GM12878 (cell line): ENCODE results near the gene PLCXD1. TPM values are rescaled to one million over a fixed set of nuclear protein-coding genes. Genes with fewer than 3 reads are reported as not detected.

Experiments used
- ATAC-seq: fragments of 200-7000 bp; cut with Tn5 transposase; 3 replicates; pipeline ENCODE4 v1.9.1; 2020; ENCODE audit warnings: mild to moderate bottlenecking, moderate library complexity
- BruUV-seq: library from RNA; stranded (reverse); fragments of 400-500 nt; replicated peaks from 2 replicates; lab custom pipeline; 2021; lab: Mats Ljungman, UMichigan
- CTCF ChIA-PET: fragments of 300-600 bp; sonication (Branson Sonifier 250); formaldehyde crosslinking; extraction: SDS; loops from one replicate; lab custom pipeline; 2021; ENCODE audit warnings: inconsistent platforms; lab: Yijun Ruan, JAX
- POLR2A ChIA-PET: fragments of 350-600 bp; formaldehyde crosslinking; extraction: SDS; loops from one replicate; lab custom pipeline; 2021; ENCODE audit warnings: inconsistent platforms; lab: Charles Lee
- RAD21 ChIA-PET: fragments of 300-600 bp; sonication (Branson Sonifier 250); formaldehyde crosslinking; loops from one replicate; lab custom pipeline; 2023; ENCODE audit warnings: antibody characterized with exemption; ENCODE audit not compliant: unreplicated experiment; lab: Charles Lee
- SMC1A ChIA-PET: fragments of 300-600 bp; sonication (Branson Sonifier 250); formaldehyde crosslinking; loops from one replicate; lab custom pipeline; 2023; ENCODE audit not compliant: unreplicated experiment, uncharacterized antibody; lab: Charles Lee
- DNase-seq: peaks from one replicate; pipeline ENCODE4 v3.0.0-alpha.2; 2011; ENCODE audit warnings: low read depth, low spot score
- FAIRE-seq: peaks from 3 replicates; lab custom pipeline; 2011; peaks lifted over from hg19 to GRCh38; lab: Jason Lieb, UNC
- H2AFZ ChIP-seq: 2 replicates; pipeline ENCODE4 v1.6.0; 2011; ENCODE audit warnings: low read depth, low read length, control low read depth; ENCODE audit not compliant: control insufficient read depth
- H3K27ac ChIP-seq: 2 replicates; pipeline ENCODE4 v1.5.1; 2011; ENCODE audit warnings: control low read depth; ENCODE audit not compliant: control insufficient read depth, insufficient read depth
- H3K27me3 ChIP-seq, 2 experiments: replicated peaks in 1 of 2; 2 replicates each; pipeline versions ENCODE4 v1.6.0 to v1.6.1; 2011; ENCODE audit warnings: low read length in 1 of 2; ENCODE audit not compliant: control insufficient read depth in 2 of 2, insufficient read depth in 2 of 2
- H3K36me3 ChIP-seq, 2 experiments: 2 replicates each; pipeline ENCODE4 v1.5.1; 2011; ENCODE audit warnings: low read length in 1 of 2; ENCODE audit not compliant: control insufficient read depth in 2 of 2, insufficient read depth in 2 of 2
- H3K4me1 ChIP-seq: 2 replicates; pipeline ENCODE4 v1.6.1; 2011; ENCODE audit warnings: mild to moderate bottlenecking, low read length, moderate library complexity, mixed read lengths; ENCODE audit not compliant: control insufficient read depth, insufficient read depth
- H3K4me2 ChIP-seq: 2 replicates; pipeline ENCODE4 v1.6.0; 2011; ENCODE audit warnings: control low read depth; ENCODE audit not compliant: control insufficient read depth, insufficient read depth
- H3K4me3 ChIP-seq: fragments of 200-600 bp; sonication (generic); 2 replicates; pipeline ENCODE4 v1.5.1; 2016
- H3K79me2 ChIP-seq: 2 replicates; pipeline ENCODE4 v1.6.0; 2011; ENCODE audit warnings: low read length; ENCODE audit not compliant: control insufficient read depth, insufficient read depth
- H3K9ac ChIP-seq: 2 replicates; pipeline ENCODE4 v1.8.0; 2011; ENCODE audit warnings: low read length, control low read depth, mixed read lengths; ENCODE audit not compliant: control insufficient read depth, insufficient read depth
- H3K9me3 ChIP-seq: replicated peaks from 3 replicates; pipeline ENCODE4 v1.5.1; 2011; ENCODE audit warnings: mild to moderate bottlenecking, low read length; ENCODE audit not compliant: control insufficient read depth, insufficient read depth
- H4K20me1 ChIP-seq: 2 replicates; pipeline ENCODE4 v1.6.0; 2011; ENCODE audit not compliant: control insufficient read depth, insufficient read depth
- CHD4 ChIP-seq: fragments of 200-600 bp; sonication (generic); IDR thresholded peaks from 2 replicates; pipeline ENCODE4 v1.6.1; 2016; ENCODE audit warnings: mild to moderate bottlenecking
- EP300 ChIP-seq, 2 experiments: fragments of 150-350 bp in 1 of 2; IDR thresholded peaks; 2 replicates each; pipeline ENCODE4 v1.6.1; 2011 to 2012; ENCODE audit warnings: low read depth in 2 of 2, low read length in 2 of 2, borderline replicate concordance in 1 of 2, improper control_type of control experiment in 1 of 2, inconsistent platforms in 1 of 2; ENCODE audit not compliant: control insufficient read depth in 1 of 2
- GABPA ChIP-seq: IDR thresholded peaks from 2 replicates; pipeline ENCODE4 v1.6.1; 2014; ENCODE audit warnings: antibody characterized with exemption, low read depth, mild to moderate bottlenecking, inconsistent platforms
- RCOR1 ChIP-seq: conservative IDR thresholded peaks from 2 replicates; pipeline ENCODE4 v1.6.1; 2012; ENCODE audit warnings: low read depth, low read length, improper control_type of control experiment
- RUNX3 ChIP-seq: IDR thresholded peaks from 2 replicates; pipeline ENCODE4 v1.6.1; 2012; ENCODE audit warnings: low read length, inconsistent platforms
- SRF ChIP-seq, 2 experiments: IDR thresholded peaks; 2 replicates each; pipeline ENCODE4 v1.6.1; 2011; ENCODE audit warnings: low read depth in 2 of 2, low read length in 2 of 2, mild to moderate bottlenecking in 1 of 2, moderate library complexity in 1 of 2
- STAT3 ChIP-seq: IDR thresholded peaks from 2 replicates; pipeline ENCODE4 v1.6.1; 2011; ENCODE audit warnings: low read depth, low read length, improper control_type of control experiment
- WRNIP1 ChIP-seq: IDR thresholded peaks from 2 replicates; pipeline ENCODE4 v1.6.1; 2011; ENCODE audit warnings: low read depth, low read length, improper control_type of control experiment, borderline replicate concordance
- YBX1 ChIP-seq: fragments of 450-650 bp; IDR thresholded peaks from 2 replicates; pipeline ENCODE4 v1.6.1; 2016; ENCODE audit warnings: antibody characterized with exemption
- ZNF384 ChIP-seq: IDR thresholded peaks from 2 replicates; pipeline ENCODE4 v1.6.1; 2012; ENCODE audit warnings: low read depth, mild to moderate bottlenecking, low read length, improper control_type of control experiment, borderline replicate concordance
- WGBS: methylation state at CpG from one replicate; pipeline ENCODE4 v1.1.6; 2016; ENCODE audit warnings: low lambda C conversion rate; ENCODE audit not compliant: insufficient replicate concordance, insufficient coverage; ENCODE audit errors: missing lambda C conversion rate; 5-methylcytosine and 5-hydroxymethylcytosine counted together
- in situ Hi-C: fragments of 300-500 bp; cut with MboI; formaldehyde crosslinking; loops from 9 replicates; pipeline ENCODE4 v1.14.3; 2018; ENCODE audit warnings: mixed read lengths
- intact Hi-C: fragments of 100-400 bp; cut with micrococcal nuclease; formaldehyde crosslinking; loops from one replicate; pipeline ENCODE4 v1.14.2; 2022; ENCODE audit not compliant: unreplicated experiment
- polyA plus RNA-seq, 11 experiments: library from polyadenylated mRNA; depleted of rRNA in 4 of 11; unstranded in 6 of 11; stranded (reverse) in 5 of 11; fragments of >200 nt; fragmentation: Nextera tagmentation in 4 of 11; fragmentation: Illumina TruSeq in 1 of 11; extraction: Ambion mirVana in 4 of 11; extraction: Trizol in 1 of 11; gene quantifications; 1 replicate in 1 of 11; 2 replicates in 10 of 11; pipeline versions ENCODE4 v1.2.1 to v1.2.3, GENCODE V29; 2011 to 2016; ENCODE audit warnings: inconsistent platforms in 2 of 11, missing spikeins in 2 of 11, low read depth in 1 of 11
- total RNA-seq, 4 experiments: library from RNA; depleted of rRNA in 3 of 4; stranded (reverse); fragments of >200 nt in 3 of 4; fragmentation: Illumina TruSeq in 1 of 4; extraction: Trizol in 1 of 4; gene quantifications; 2 replicates each; pipeline versions ENCODE4 v1.2.1 to v1.2.3, GENCODE V29; 2013 to 2021
- TF ChIP-seq, protein P1 (sequence below): fragments of 450-650 bp; IDR thresholded peaks from 2 replicates; pipeline ENCODE4 v1.6.1; 2017; ENCODE audit warnings: borderline replicate concordance

Gene PLCXD1
- total and polyA plus RNA-seq, 10 of the 15 experiments (the other 5 are each of a cell fraction or from before 2014, with no cell fraction given) = 2.4 to 49.7 (median 18.0) TPM

DNA sequence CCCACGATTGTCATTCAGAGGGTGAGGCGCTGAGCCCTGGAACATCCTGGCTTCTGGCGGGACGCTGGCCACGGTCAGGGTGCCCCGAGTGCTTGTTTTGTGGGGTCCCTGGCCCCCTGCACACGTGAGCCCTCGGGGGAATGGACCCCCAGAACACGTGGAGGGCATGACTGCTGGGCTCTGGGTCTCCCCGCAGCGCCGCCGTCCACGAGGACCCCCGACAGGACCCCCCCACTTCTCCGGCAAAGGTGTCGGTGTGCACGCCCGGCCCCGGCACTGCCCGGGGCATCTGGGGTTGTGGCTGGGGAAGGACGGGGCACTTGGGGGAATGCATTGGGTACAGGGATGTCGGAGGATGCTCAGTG is 51.3 kb downstream of the PLCXD1 start:
- Histone ChIP-seq H3K36me3 (no peaks in the 10 kb centered on the region), H3K4me2 (no peak overlapping the region), H3K9ac (no peak overlapping the region), H3K27ac (no peak overlapping the region), H3K4me1 (no peaks in the 10 kb centered on the region)
- in situ Hi-C loops = no loop called here
- no peak for FAIRE-seq
- SMC1A ChIA-PET = no interaction called here
- no peak for DNase-seq
- TF ChIP-seq WRNIP1 (no peak), ZNF384 (no peak), SRF (IDR thresholded peaks at IDR 0.05; ENCODE audit: low read depth in 2 of 2, low read length in 2 of 2) (no peak), STAT3 (no peak), GABPA (no peak), RCOR1 (no peak), RUNX3 (no peak)
- TF ChIP-seq, all 136 proteins: peak for 0
- H3K9me3 ChIP-seq = no peaks in the 10 kb centered on the region; the same call in 1 of the 3 replicates
- 86% methylated on average over 21 of the region's 23 CpGs for WGBS
- no peak overlapping the region for H2AFZ ChIP-seq
- H3K4me3 ChIP-seq = no peak overlapping the region
- H4K20me1 ChIP-seq = no peaks in the 10 kb centered on the region
- H3K27me3 ChIP-seq = no peaks in the 10 kb centered on the region
- no peaks in the 10 kb centered on the region for H3K79me2 ChIP-seq
- no peak for ATAC-seq
- ChIA-PET POLR2A (no interaction called here), CTCF (no interaction called here), RAD21 (no interaction called here)
- no TSS peak for BruUV-seq
- intact Hi-C loops = no loop called here

DNA sequence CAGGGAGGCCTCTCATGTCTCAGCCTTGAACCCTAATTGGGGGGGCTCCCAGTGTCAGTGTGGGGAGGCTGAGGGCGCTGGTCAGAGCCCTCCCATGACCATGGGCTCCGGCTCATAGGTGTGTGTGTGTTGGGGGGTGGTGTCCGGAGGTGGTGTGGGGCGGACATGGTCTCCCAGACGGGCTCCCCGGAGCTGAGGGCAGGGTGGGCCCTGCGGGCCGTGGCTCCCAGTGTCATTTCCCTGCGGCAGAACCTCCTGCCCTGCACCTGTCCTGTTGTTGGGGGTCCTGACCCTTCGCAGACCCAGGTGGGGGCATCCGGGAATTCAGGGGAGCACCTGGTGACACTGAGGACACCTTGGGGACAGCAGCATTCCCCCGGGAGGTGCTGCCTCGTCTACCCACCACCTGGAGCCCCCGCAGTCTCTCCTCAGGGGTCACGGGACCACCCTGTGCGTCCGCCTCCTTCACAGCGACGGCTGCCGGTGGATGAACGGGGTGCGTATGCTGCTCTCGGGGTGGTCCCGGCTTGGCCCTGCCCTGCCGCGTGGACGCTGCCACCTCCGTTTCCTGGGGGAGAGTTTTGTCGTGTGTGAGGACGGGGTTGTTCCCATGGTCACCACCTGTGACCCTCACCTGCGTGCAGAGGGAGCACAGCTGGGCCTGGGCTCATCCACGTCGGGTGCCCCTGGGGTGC is 51.9 kb downstream of the PLCXD1 start:
- POLR2A ChIA-PET = no interaction called here

More for the DNA sequence above, 51.9 kb downstream of the PLCXD1 start:
- 83% methylated on average over 33 of the region's 33 CpGs for WGBS
- TF ChIP-seq YBX1 (no peak), CHD4 (no peak), EP300 (IDR thresholded peaks at IDR 0.05; ENCODE audit: borderline replicate concordance in 1 of 2, control insufficient read depth in 1 of 2, low read depth in 2 of 2, low read length in 2 of 2) (no peak)
- TF ChIP-seq, protein P1, sequence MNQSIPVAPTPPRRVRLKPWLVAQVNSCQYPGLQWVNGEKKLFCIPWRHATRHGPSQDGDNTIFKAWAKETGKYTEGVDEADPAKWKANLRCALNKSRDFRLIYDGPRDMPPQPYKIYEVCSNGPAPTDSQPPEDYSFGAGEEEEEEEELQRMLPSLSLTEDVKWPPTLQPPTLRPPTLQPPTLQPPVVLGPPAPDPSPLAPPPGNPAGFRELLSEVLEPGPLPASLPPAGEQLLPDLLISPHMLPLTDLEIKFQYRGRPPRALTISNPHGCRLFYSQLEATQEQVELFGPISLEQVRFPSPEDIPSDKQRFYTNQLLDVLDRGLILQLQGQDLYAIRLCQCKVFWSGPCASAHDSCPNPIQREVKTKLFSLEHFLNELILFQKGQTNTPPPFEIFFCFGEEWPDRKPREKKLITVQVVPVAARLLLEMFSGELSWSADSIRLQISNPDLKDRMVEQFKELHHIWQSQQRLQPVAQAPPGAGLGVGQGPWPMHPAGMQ = no peak
- TF ChIP-seq, all 136 proteins: peak for 0
- FAIRE-seq (no peak), ATAC-seq (no peak), DNase-seq (no peak)
- SMC1A ChIA-PET = no interaction called here
- intact Hi-C loops = no loop called here
- no peak overlapping the region for H3K4me2 ChIP-seq
- H3K36me3 ChIP-seq = no peaks in the 10 kb centered on the region
- CTCF ChIA-PET = no interaction called here
- no peaks in the 10 kb centered on the region for H3K79me2 ChIP-seq
- no peak overlapping the region for H3K4me3 ChIP-seq
- H3K27me3 ChIP-seq = no peaks in the 10 kb centered on the region
- H3K9me3 ChIP-seq = no peaks in the 10 kb centered on the region; the same call in 1 of the 3 replicates
- no TSS peak for BruUV-seq
- H3K9ac ChIP-seq = no peak overlapping the region
- no peak overlapping the region for H3K27ac ChIP-seq
- no peaks in the 10 kb centered on the region for H4K20me1 ChIP-seq
- H2AFZ ChIP-seq = no peak overlapping the region
- no peaks in the 10 kb centered on the region for H3K4me1 ChIP-seq
- in situ Hi-C loops = no loop called here
- RAD21 ChIA-PET = no interaction called here
